Natural killer cell (primary cell): ENCODE measurements around the gene LEFTY2. TPM values are rescaled to one million over a fixed set of nuclear protein-coding genes. Genes with fewer than 3 reads are reported as not detected.

Experiments
- ATAC-seq, 3 donors: fragments of 150-1000 bp in 2 of 3; fragments of 200-7000 bp in 1 of 3; cut with Tn5 transposase; 1 replicate in 1 of 3; 2 replicates in 2 of 3; pipeline ENCODE4 v1.10.0; 2021; ENCODE audit warnings: mild to moderate bottlenecking in 2 of 3, moderate library complexity in 2 of 3
- DNase-seq, 2 donors: peaks; one replicate each; pipeline versions ENCODE4 v3.0.0 to v3.0.0-alpha.2; 2013 to 2021; ENCODE audit warnings: mixed read lengths in 1 of 2
- H3K27ac ChIP-seq: one replicate; pipeline ENCODE4 v1.5.1; 2013; ENCODE audit warnings: mild to moderate bottlenecking, low read length
- H3K27me3 ChIP-seq: one replicate; pipeline ENCODE4 v1.6.1; 2013; ENCODE audit warnings: low read length; ENCODE audit not compliant: control insufficient read depth, insufficient read depth
- H3K36me3 ChIP-seq: one replicate; pipeline ENCODE4 v1.6.1; 2013; ENCODE audit warnings: low read length; ENCODE audit not compliant: control insufficient read depth, insufficient read depth
- H3K4me1 ChIP-seq: one replicate; pipeline ENCODE4 v1.6.1; 2013; ENCODE audit warnings: low read length; ENCODE audit not compliant: control insufficient read depth, insufficient read depth
- H3K4me3 ChIP-seq: one replicate; pipeline ENCODE4 v1.5.1; 2013; ENCODE audit warnings: low read length
- H3K9me3 ChIP-seq: one replicate; pipeline ENCODE4 v1.6.1; 2013; ENCODE audit warnings: low read length; ENCODE audit not compliant: control insufficient read depth, insufficient read depth
- H3K27ac Mint-ChIP-seq, 2 donors: one replicate each; pipeline ENCODE4 v1.8.0; 2022; ENCODE audit warnings: mild to moderate bottlenecking in 2 of 2, mixed read lengths in 2 of 2, moderate library complexity in 1 of 2
- H3K27me3 Mint-ChIP-seq, 2 donors: one replicate each; pipeline ENCODE4 v1.8.0; 2022; ENCODE audit warnings: low read depth in 2 of 2, mixed read lengths in 2 of 2
- H3K36me3 Mint-ChIP-seq: one replicate; pipeline ENCODE4 v1.8.0; 2022; ENCODE audit warnings: mixed read lengths
- H3K4me1 Mint-ChIP-seq, 2 donors: one replicate each; pipeline ENCODE4 v1.8.0; 2022; ENCODE audit warnings: mixed read lengths in 2 of 2
- H3K4me3 Mint-ChIP-seq: one replicate; pipeline ENCODE4 v1.8.0; 2022; ENCODE audit warnings: mild to moderate bottlenecking, moderate library complexity, mixed read lengths
- H3K9me3 Mint-ChIP-seq, 2 donors: one replicate each; pipeline ENCODE4 v1.8.0; 2022; ENCODE audit warnings: mixed read lengths in 2 of 2
- CTCF ChIP-seq: fragments of 200-600 bp; IDR thresholded peaks from one replicate; pipeline ENCODE4 v1.8.0; 2022; ENCODE audit warnings: antibody characterized with exemption
- WGBS: methylation state at CpG from one replicate; pipeline ENCODE4 v1.1.7; 2013; ENCODE audit warnings: missing lambda C conversion rate; ENCODE audit not compliant: insufficient coverage; 5-methylcytosine and 5-hydroxymethylcytosine counted together
- intact Hi-C: fragments of 100-400 bp; cut with micrococcal nuclease; formaldehyde crosslinking; loops from one replicate; pipeline ENCODE4 v1.14.2; 2022
- total RNA-seq, 4 donors: library from RNA; stranded (reverse); fragments of 120-200 nt in 1 of 4; gene quantifications; one replicate each; pipeline versions ENCODE4 v1.2.3 to v1.2.4, GENCODE V29; 2013 to 2022

LEFTY2 gene
- total RNA-seq, 3 donors from 2014 or later (not counting 1 experiment from before 2014, with no cell fraction given), result not detected

- no peaks in the 10 kb centered on the region for H3K27me3 ChIP-seq
- Mint-ChIP-seq H3K9me3 (no peaks in the 10 kb centered on the region), H3K4me3 (no peak overlapping the region), H3K4me1 (peaks cover 0 to 6% of the 10 kb centered on the region in 2 donors), H3K27ac (no peak overlapping the region), H3K27me3 (no peaks in the 10 kb centered on the region), H3K36me3 (no peaks in the 10 kb centered on the region)
- ATAC-seq (no peak), DNase-seq (no peak)
- H3K36me3 ChIP-seq, result no peaks in the 10 kb centered on the region
- H3K4me3 ChIP-seq, result no peak overlapping the region
- no peak for TF ChIP-seq CTCF
- peaks cover 6% of the 10 kb centered on the region for H3K4me1 ChIP-seq
- no peaks in the 10 kb centered on the region for H3K9me3 ChIP-seq
- 81% methylated on average over 19 of the region's 20 CpGs for WGBS
- H3K27ac ChIP-seq, result no peak overlapping the region
- intact Hi-C loops, result loop anchor here (2.0 kb wide), 1 partner anchor 15 kb away; no protein-coding TSS in a partner anchor
These were observed 20.8 kb upstream of the LEFTY2 start for GRCh38 chr1:225961659-225962439.

- no peak overlapping the region for H3K27ac Mint-ChIP-seq
- no peaks in the 10 kb centered on the region for H3K36me3 Mint-ChIP-seq
- peaks cover 0 to 10% of the 10 kb centered on the region in 2 donors for H3K27me3 Mint-ChIP-seq
- H3K36me3 ChIP-seq, result no peaks in the 10 kb centered on the region
- TF ChIP-seq CTCF, result no peak
- H3K4me3 Mint-ChIP-seq, result no peak overlapping the region
- peaks cover 0 to 6% of the 10 kb centered on the region in 2 donors for H3K4me1 Mint-ChIP-seq
- peaks cover 6% of the 10 kb centered on the region for H3K4me1 ChIP-seq
- no peak overlapping the region for H3K4me3 ChIP-seq
- H3K27me3 ChIP-seq, result no peaks in the 10 kb centered on the region
- WGBS, result 75% methylated on average over 3 of the region's 3 CpGs
- H3K27ac ChIP-seq, result no peak overlapping the region
- ATAC-seq (no peak), DNase-seq (no peak)
- no peaks in the 10 kb centered on the region for H3K9me3 ChIP-seq
- intact Hi-C loops, result no loop called here
- no peaks in the 10 kb centered on the region for H3K9me3 Mint-ChIP-seq
These were observed 17.0 kb upstream of the LEFTY2 start for GRCh38 chr1:225958041-225958440.

GRCh38 chr1:225954753-225955152 lies 13.7 kb upstream of the LEFTY2 start:
- Histone ChIP-seq H3K9me3 (no peaks in the 10 kb centered on the region), H3K27me3 (no peaks in the 10 kb centered on the region), H3K36me3 (no peaks in the 10 kb centered on the region), H3K27ac (no peak overlapping the region), H3K4me3 (no peak overlapping the region), H3K4me1 (no peaks in the 10 kb centered on the region)
- ATAC-seq, result no peak
- no peaks in the 10 kb centered on the region for H3K36me3 Mint-ChIP-seq
- 89% methylated on average over 1 of the region's 1 CpG for WGBS
- peaks cover 0 to 8% of the 10 kb centered on the region in 2 donors for H3K4me1 Mint-ChIP-seq
- TF ChIP-seq CTCF, result no peak
- no peak overlapping the region for H3K27ac Mint-ChIP-seq
- no peaks in the 10 kb centered on the region for H3K9me3 Mint-ChIP-seq
- peaks cover 19 to 27% of the 10 kb centered on the region in 2 donors for H3K27me3 Mint-ChIP-seq
- DNase-seq, result no peak
- H3K4me3 Mint-ChIP-seq, result no peak overlapping the region
- intact Hi-C loops, result no loop called here
